ENCODE measurements around the gene IQGAP3.
"Not testable (repeated sequence)": the region's sequence is repeated elsewhere in the genome, so short reads cannot be mapped to it uniquely, and the experiment has no call there.

The IQGAP3 gene, protein sequence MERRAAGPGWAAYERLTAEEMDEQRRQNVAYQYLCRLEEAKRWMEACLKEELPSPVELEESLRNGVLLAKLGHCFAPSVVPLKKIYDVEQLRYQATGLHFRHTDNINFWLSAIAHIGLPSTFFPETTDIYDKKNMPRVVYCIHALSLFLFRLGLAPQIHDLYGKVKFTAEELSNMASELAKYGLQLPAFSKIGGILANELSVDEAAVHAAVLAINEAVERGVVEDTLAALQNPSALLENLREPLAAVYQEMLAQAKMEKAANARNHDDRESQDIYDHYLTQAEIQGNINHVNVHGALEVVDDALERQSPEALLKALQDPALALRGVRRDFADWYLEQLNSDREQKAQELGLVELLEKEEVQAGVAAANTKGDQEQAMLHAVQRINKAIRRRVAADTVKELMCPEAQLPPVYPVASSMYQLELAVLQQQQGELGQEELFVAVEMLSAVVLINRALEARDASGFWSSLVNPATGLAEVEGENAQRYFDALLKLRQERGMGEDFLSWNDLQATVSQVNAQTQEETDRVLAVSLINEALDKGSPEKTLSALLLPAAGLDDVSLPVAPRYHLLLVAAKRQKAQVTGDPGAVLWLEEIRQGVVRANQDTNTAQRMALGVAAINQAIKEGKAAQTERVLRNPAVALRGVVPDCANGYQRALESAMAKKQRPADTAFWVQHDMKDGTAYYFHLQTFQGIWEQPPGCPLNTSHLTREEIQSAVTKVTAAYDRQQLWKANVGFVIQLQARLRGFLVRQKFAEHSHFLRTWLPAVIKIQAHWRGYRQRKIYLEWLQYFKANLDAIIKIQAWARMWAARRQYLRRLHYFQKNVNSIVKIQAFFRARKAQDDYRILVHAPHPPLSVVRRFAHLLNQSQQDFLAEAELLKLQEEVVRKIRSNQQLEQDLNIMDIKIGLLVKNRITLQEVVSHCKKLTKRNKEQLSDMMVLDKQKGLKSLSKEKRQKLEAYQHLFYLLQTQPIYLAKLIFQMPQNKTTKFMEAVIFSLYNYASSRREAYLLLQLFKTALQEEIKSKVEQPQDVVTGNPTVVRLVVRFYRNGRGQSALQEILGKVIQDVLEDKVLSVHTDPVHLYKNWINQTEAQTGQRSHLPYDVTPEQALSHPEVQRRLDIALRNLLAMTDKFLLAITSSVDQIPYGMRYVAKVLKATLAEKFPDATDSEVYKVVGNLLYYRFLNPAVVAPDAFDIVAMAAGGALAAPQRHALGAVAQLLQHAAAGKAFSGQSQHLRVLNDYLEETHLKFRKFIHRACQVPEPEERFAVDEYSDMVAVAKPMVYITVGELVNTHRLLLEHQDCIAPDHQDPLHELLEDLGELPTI (N-terminal part only)

DNA sequence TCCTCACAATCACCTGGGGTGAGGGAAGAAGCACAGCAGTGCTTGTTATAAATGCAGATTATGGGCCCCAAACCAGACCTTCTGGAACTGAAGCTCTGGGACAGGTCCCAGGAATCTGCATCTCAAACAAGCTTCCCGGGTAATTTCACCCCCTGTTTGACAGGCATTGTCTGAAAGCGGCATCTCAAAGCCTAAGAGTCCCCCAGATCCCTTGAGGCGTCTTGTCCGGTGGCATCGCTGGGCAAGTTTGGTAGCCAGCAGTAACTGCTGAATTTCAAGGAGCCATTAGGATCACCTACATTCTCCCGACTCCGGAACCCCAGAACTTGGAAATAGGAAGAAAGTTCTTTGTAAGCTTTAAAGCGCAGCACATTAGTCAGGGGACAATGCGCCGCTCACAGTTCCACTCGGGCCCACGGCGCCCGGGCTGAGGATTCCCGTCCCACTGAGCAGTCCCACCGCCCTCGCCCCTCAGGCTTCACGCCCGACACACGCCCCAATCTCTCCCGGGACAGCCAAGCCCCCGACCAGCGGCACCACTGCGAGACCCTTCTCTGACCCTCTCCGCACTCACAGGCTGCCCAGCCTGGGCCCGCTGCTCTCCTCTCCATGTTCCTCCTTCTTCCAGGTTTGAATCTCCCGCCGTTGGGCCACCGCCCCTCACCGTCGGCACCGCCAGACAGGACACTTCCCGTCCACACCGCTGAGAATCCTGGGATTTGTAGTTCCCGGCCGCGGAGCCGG, at the start of gene IQGAP3:
IQGAP3 (minus strand) TSS at position 647 of the 744 bp plus-strand sequence; CDS start at position 611, 36 bp downstream.
- no peaks in the 10 kb centered on the region for H3K9me3 ChIP-seq (ENCODE audit: control insufficient read depth in 5 of 5, low read length in 5 of 5)
- H3K36me3 ChIP-seq (ENCODE audit: control insufficient read depth in 5 of 5, insufficient read depth in 5 of 5, low read length in 5 of 5): no peaks in the 10 kb centered on the region
- H3K9ac ChIP-seq (ENCODE audit: low read length in 5 of 5): peak within 1 kb of the TSS in 3 of 5 donors; percentile 26 to 37 (median 36)
- H3K4me3 ChIP-seq (ENCODE audit: low read depth in 1 of 5, low read length in 5 of 5): peak within 1 kb of the TSS in 4 of 5 donors; percentile 54 to 68 (median 58)
- peaks cover 3 to 12% (median 6%) of the 10 kb centered on the region in 5 donors for H3K27me3 ChIP-seq (ENCODE audit: control insufficient read depth in 5 of 5, insufficient read depth in 4 of 5, low read length in 5 of 5)
- H3K4me1 ChIP-seq (ENCODE audit: control insufficient read depth in 5 of 5, insufficient read depth in 5 of 5, low read length in 5 of 5): peaks cover 0 to 12% (median 10%) of the 10 kb centered on the region in 5 donors
- H3K27ac ChIP-seq (ENCODE audit: low read depth, low read length): no peak within 1 kb of the TSS

DNA sequence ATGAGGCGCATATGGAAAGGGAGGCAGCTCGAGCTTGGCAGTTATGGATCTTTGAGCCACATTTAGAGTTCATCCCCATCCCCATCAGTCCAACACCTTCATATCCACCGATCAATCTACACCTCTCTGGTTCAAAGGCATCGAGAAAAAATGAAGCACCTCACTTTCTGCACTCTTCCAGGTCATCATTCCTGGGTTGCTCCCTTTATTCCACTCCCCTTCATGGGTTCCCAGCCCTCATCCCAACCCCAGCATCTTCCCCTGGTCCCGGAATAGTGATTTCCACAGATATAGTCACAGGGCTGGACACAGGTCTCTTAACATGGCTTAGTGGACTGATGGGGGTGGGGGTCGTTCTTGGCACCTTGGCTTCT, 47.2 kb upstream of the IQGAP3 start:
- H3K36me3 ChIP-seq (ENCODE audit: control insufficient read depth in 5 of 5, insufficient read depth in 5 of 5, low read length in 5 of 5): no peaks in the 10 kb centered on the region
- no peak overlapping the region for H3K9ac ChIP-seq (ENCODE audit: low read length in 5 of 5)
- peaks cover 2 to 19% (median 14%) of the 10 kb centered on the region in 5 donors for H3K4me1 ChIP-seq (ENCODE audit: control insufficient read depth in 5 of 5, insufficient read depth in 5 of 5, low read length in 5 of 5)
- H3K27me3 ChIP-seq (ENCODE audit: control insufficient read depth in 5 of 5, insufficient read depth in 4 of 5, low read length in 5 of 5): peaks cover 12 to 50% (median 39%) of the 10 kb centered on the region in 5 donors
- H3K9me3 ChIP-seq (ENCODE audit: control insufficient read depth in 5 of 5, low read length in 5 of 5): no peaks in the 10 kb centered on the region
- H3K27ac ChIP-seq (ENCODE audit: low read depth, low read length): no peak overlapping the region
- H3K4me3 ChIP-seq (ENCODE audit: low read depth in 1 of 5, low read length in 5 of 5): no peak overlapping the region

DNA sequence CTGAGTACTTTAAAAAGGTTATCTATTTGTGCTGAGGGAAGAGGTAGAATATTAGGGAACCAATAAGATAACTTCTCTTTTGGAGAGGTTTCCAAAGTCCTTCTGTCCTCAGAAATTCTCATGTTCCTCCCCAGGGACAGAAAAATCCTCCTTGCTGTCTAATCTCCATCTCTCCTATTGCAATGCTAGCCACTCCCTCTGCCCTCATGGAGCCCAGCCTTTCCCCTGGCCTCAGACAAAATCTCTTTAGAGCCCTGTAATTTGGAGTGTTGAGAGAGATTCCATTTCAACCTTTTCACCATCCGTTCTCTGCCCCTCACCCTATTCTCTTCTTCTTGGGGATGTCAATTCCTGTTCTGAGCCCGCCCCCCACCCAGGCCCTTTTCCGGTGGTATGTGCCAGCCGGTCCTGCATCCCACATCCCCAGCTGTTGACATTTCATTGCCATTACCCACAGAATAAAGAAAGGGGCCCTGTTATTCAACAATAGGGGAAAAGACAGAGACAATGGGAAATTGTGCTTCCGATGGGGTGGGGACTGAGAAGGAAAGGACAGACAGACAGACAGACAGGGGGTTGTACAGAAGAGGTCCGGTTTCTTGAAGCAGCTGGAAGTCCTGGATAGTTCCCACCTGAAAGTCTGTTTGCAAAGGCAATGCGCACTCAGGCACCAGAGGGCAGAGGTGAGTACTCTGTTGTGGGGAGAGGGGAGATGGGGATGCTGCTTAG, 46.7 kb upstream of the IQGAP3 start, which contains the start of gene HAPLN2:
HAPLN2 (plus strand) TSS at position 563 of the 729 bp plus-strand sequence. CDS start 4,076 bp downstream, outside the sequence.
- Histone ChIP-seq H3K4me1 (ENCODE audit: control insufficient read depth in 5 of 5, insufficient read depth in 5 of 5, low read length in 5 of 5) (peaks cover 2 to 14% (median 9%) of the 10 kb centered on the region in 5 donors), H3K9me3 (ENCODE audit: control insufficient read depth in 5 of 5, low read length in 5 of 5) (no peaks in the 10 kb centered on the region), H3K9ac (ENCODE audit: low read length in 5 of 5) (no peak within 1 kb of the TSS), H3K36me3 (ENCODE audit: control insufficient read depth in 5 of 5, insufficient read depth in 5 of 5, low read length in 5 of 5) (no peaks in the 10 kb centered on the region), H3K27me3 (ENCODE audit: control insufficient read depth in 5 of 5, insufficient read depth in 4 of 5, low read length in 5 of 5) (peaks cover 6 to 44% (median 33%) of the 10 kb centered on the region in 5 donors), H3K4me3 (ENCODE audit: low read depth in 1 of 5, low read length in 5 of 5) (no peak within 1 kb of the TSS), H3K27ac (ENCODE audit: low read depth, low read length) (no peak within 1 kb of the TSS)

DNA sequence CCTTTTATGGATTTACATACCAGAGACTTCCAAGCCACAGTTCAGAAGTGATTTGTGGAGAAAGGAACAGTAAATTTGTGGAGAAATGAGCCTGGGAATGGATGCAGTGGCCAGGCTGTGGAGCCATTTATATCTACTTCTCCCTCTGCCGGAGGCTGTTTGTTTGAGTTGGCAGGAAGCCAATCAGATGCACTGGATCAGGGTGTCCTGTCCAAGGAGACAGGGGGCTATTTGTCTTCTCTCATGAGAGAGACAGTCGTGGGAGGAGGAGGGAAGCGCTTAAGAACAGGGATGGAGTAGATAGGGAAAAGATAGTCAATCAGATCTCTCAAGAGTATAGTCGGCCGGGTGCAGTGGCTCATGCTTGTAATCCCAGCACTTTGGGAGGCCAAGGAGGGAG, 44.1 kb upstream of the IQGAP3 start:
- Histone ChIP-seq H3K36me3 (ENCODE audit: control insufficient read depth in 5 of 5, insufficient read depth in 5 of 5, low read length in 5 of 5) (no peaks in the 10 kb centered on the region), H3K9ac (ENCODE audit: low read length in 5 of 5) (no peak overlapping the region), H3K27ac (ENCODE audit: low read depth, low read length) (no peak overlapping the region), H3K4me3 (ENCODE audit: low read depth in 1 of 5, low read length in 5 of 5) (no peak overlapping the region), H3K27me3 (ENCODE audit: control insufficient read depth in 5 of 5, insufficient read depth in 4 of 5, low read length in 5 of 5) (peaks cover 4 to 35% (median 28%) of the 10 kb centered on the region in 5 donors), H3K9me3 (ENCODE audit: control insufficient read depth in 5 of 5, low read length in 5 of 5) (no peaks in the 10 kb centered on the region), H3K4me1 (ENCODE audit: control insufficient read depth in 5 of 5, insufficient read depth in 5 of 5, low read length in 5 of 5) (peaks cover 0 to 8% (median 5%) of the 10 kb centered on the region in 5 donors)

DNA sequence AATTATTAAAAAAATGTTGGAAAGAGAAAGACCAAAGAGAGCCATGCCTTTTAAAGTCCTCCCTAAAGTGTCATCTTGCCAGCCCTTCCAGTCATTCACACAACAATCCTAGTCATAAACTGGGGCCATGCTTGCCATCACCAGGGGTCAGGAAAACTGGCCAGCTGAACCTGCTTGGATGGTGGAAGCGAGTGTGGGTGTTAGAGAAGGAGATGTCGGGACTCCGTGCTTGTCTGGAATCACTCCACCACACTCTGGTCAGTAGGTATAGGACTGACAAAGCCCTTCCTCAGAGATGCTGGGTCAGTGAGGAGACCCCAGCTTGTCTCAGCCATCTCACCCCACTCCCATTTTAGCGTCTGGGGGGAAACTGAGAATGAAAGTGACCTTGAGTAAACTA, 43.6 kb upstream of the IQGAP3 start:
- Histone ChIP-seq H3K27ac (ENCODE audit: low read depth, low read length) (no peak overlapping the region), H3K36me3 (ENCODE audit: control insufficient read depth in 5 of 5, insufficient read depth in 5 of 5, low read length in 5 of 5) (no peaks in the 10 kb centered on the region), H3K4me3 (ENCODE audit: low read depth in 1 of 5, low read length in 5 of 5) (no peak overlapping the region), H3K4me1 (ENCODE audit: control insufficient read depth in 5 of 5, insufficient read depth in 5 of 5, low read length in 5 of 5) (peaks cover 0 to 8% (median 5%) of the 10 kb centered on the region in 5 donors), H3K9me3 (ENCODE audit: control insufficient read depth in 5 of 5, low read length in 5 of 5) (no peaks in the 10 kb centered on the region), H3K27me3 (ENCODE audit: control insufficient read depth in 5 of 5, insufficient read depth in 4 of 5, low read length in 5 of 5) (peaks cover 4 to 37% (median 28%) of the 10 kb centered on the region in 5 donors), H3K9ac (ENCODE audit: low read length in 5 of 5) (no peak overlapping the region)

DNA sequence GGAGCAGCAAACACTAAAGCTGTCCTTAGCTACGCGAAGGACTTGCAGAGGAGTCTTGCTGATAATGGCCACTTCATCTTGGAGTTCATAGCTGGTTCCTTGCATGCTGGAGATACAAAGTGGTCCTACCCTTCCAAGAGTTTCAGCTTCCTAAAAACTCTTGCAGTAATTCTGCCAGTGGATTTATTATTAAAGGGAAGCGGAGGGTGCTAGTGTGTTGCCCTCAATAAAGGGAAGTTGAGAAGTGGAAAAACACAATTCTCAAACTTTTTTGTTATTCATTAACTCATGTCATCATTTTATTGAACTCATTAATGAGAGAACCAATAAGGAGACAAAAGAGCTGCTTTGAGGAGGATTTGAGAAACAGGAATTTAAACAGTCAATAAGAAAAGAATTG, 40.3 kb upstream of the IQGAP3 start:
- no peak overlapping the region for H3K4me3 ChIP-seq (ENCODE audit: low read depth in 1 of 5, low read length in 5 of 5)
- H3K9me3 ChIP-seq (ENCODE audit: control insufficient read depth in 5 of 5, low read length in 5 of 5): no peaks in the 10 kb centered on the region
- peaks cover 0 to 8% (median 5%) of the 10 kb centered on the region in 5 donors for H3K4me1 ChIP-seq (ENCODE audit: control insufficient read depth in 5 of 5, insufficient read depth in 5 of 5, low read length in 5 of 5)
- no peak overlapping the region for H3K9ac ChIP-seq (ENCODE audit: low read length in 5 of 5)
- peaks cover 4 to 25% (median 14%) of the 10 kb centered on the region in 5 donors for H3K27me3 ChIP-seq (ENCODE audit: control insufficient read depth in 5 of 5, insufficient read depth in 4 of 5, low read length in 5 of 5)
- no peak overlapping the region for H3K27ac ChIP-seq (ENCODE audit: low read depth, low read length)
- no peaks in the 10 kb centered on the region for H3K36me3 ChIP-seq (ENCODE audit: control insufficient read depth in 5 of 5, insufficient read depth in 5 of 5, low read length in 5 of 5)

DNA sequence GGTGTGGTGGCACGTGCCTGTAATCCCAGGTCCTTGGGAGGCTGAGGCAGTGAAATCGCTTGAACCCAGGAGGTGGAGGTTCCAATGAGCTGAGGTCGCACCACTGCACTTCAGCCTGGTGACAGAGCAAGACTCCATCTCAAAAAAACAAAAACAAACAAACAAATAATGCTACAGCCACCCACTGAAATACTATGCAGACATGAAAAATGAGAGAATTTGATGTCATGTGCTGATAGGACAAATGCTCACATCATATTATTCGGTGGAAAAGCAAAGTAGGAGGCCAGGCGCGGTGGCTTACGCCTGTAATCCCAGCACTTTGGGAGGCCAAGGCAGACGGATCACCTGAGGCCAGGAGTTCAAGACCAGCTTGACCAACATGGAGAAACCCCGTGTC, 37.7 kb upstream of the IQGAP3 start:
- H3K9me3 ChIP-seq (ENCODE audit: control insufficient read depth in 5 of 5, low read length in 5 of 5); H3K36me3 ChIP-seq (ENCODE audit: control insufficient read depth in 5 of 5, insufficient read depth in 5 of 5, low read length in 5 of 5); H3K4me3 ChIP-seq (ENCODE audit: low read depth in 1 of 5, low read length in 5 of 5); H3K4me1 ChIP-seq (ENCODE audit: control insufficient read depth in 5 of 5, insufficient read depth in 5 of 5, low read length in 5 of 5); H3K9ac ChIP-seq (ENCODE audit: low read length in 5 of 5); H3K27ac ChIP-seq (ENCODE audit: low read depth, low read length): not testable (repeated sequence)
- H3K27me3 ChIP-seq (ENCODE audit: control insufficient read depth in 5 of 5, insufficient read depth in 4 of 5, low read length in 5 of 5): peaks cover 0 to 13% (median 5%) of the 10 kb centered on the region in 5 donors

DNA sequence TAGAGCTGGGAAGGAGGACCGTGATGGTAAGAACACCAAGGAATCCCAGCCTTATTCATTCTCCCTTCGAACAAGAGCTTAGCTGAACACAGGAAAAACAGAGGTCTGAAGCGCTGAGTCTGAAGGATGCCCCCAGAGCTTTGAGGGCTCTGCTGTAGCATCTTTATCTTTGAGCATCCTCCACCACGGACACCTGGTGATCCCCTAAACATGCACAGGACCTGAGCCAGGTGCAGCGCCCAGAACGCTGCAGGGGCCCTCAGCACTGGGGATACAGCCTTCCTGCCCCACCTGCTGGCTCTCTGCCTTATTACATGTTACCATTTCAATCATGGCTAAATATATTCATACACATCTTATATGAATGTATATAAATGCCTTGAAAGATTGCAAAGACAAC, 36.6 kb upstream of the IQGAP3 start:
- no peaks in the 10 kb centered on the region for H3K4me1 ChIP-seq (ENCODE audit: control insufficient read depth in 5 of 5, insufficient read depth in 5 of 5, low read length in 5 of 5)
- no peaks in the 10 kb centered on the region for H3K36me3 ChIP-seq (ENCODE audit: control insufficient read depth in 5 of 5, insufficient read depth in 5 of 5, low read length in 5 of 5)
- H3K9ac ChIP-seq (ENCODE audit: low read length in 5 of 5): no peak overlapping the region
- H3K9me3 ChIP-seq (ENCODE audit: control insufficient read depth in 5 of 5, low read length in 5 of 5): no peaks in the 10 kb centered on the region
- no peak overlapping the region for H3K4me3 ChIP-seq (ENCODE audit: low read depth in 1 of 5, low read length in 5 of 5)
- no peak overlapping the region for H3K27ac ChIP-seq (ENCODE audit: low read depth, low read length)
- peaks cover 0 to 12% (median 3%) of the 10 kb centered on the region in 5 donors for H3K27me3 ChIP-seq (ENCODE audit: control insufficient read depth in 5 of 5, insufficient read depth in 4 of 5, low read length in 5 of 5)
